Psoas muscle (tissue), 8 donors: ENCODE measurements around the gene EMC6. TPM values are rescaled to one million over a fixed set of nuclear protein-coding genes. Genes with fewer than 3 reads are reported as not detected.

Experiments used
- ATAC-seq, 4 donors: fragments of 200-7000 bp; cut with Tn5 transposase; one replicate each; pipeline ENCODE4 v1.9.1; 2020; ENCODE audit warnings: moderate library complexity in 3 of 4, mild to moderate bottlenecking in 2 of 4
- DNase-seq, 2 donors: peaks; one replicate each; pipeline ENCODE4 v3.0.0-alpha.2; 2020
- H3K27ac ChIP-seq: fragments of 200-600 bp; one replicate; pipeline ENCODE4 v1.8.0; 2022
- H3K27me3 ChIP-seq, 3 donors: fragments of 200-600 bp in 1 of 3; one replicate each; pipeline versions ENCODE4 v1.6.1 to v1.8.0; 2013 to 2022; ENCODE audit warnings: low read length in 2 of 3, mild to moderate bottlenecking in 2 of 3, moderate library complexity in 1 of 3; ENCODE audit not compliant: insufficient read depth in 3 of 3
- H3K36me3 ChIP-seq, 2 donors: fragments of 200-600 bp in 1 of 2; one replicate each; pipeline versions ENCODE4 v1.6.1 to v1.8.0; 2013 to 2022; ENCODE audit warnings: low read depth in 1 of 2, mild to moderate bottlenecking in 1 of 2, moderate library complexity in 1 of 2; ENCODE audit not compliant: insufficient read depth in 1 of 2
- H3K4me1 ChIP-seq: fragments of 200-600 bp; one replicate; pipeline ENCODE4 v1.8.0; 2022
- H3K4me3 ChIP-seq: fragments of 200-600 bp; one replicate; pipeline ENCODE4 v1.8.0; 2022; ENCODE audit warnings: mild to moderate bottlenecking
- H3K9me3 ChIP-seq: fragments of 200-600 bp; one replicate; pipeline ENCODE4 v1.8.0; 2022
- CTCF ChIP-seq: fragments of 200-600 bp; IDR thresholded peaks from one replicate; pipeline ENCODE4 v1.8.0; 2022; ENCODE audit warnings: antibody characterized with exemption
- WGBS, 3 donors: extraction: QIAGEN DNeasy Blood & Tissue Kit; methylation state at CpG; one replicate each; pipeline versions ENCODE4 v1.1.6 to v1.1.7; 2013; 5-methylcytosine and 5-hydroxymethylcytosine counted together
- intact Hi-C, 2 donors: fragments of 100-400 bp; cut with DNase I; formaldehyde crosslinking; loops; one replicate each; pipeline versions ENCODE4 v1.11.0 to v1.14.2; 2022
- polyA plus RNA-seq, 3 donors: library from polyadenylated mRNA; stranded (reverse); fragments of 200-250 nt; gene quantifications; one replicate each; pipeline ENCODE4 v1.2.3, GENCODE V29; 2013
- total RNA-seq, 4 donors: library from RNA; stranded (reverse); fragmentation: NEBNext Ultra II Directional in 2 of 4; extraction: Animal tissue kit (Norgen Biotek cat#: 25700) in 2 of 4; gene quantifications; one replicate each; pipeline versions ENCODE4 v1.2.1 to v1.2.4, GENCODE V29; 2021 to 2023
- donor health status: healthy with polysubstance abuse.
- donor health status: DM: no; HTN: no; CAD: no; lungs with moderate emphysema.
- donor health status: Bipolar disorder and iron deficiency.
- donor health status: healthy.
- donor health status: DM: yes; HTN: yes; CAD: no.
- donor health status: DM: no; HTN: no; CAD: no.
- donor health status: DM: no; HTN: no; CAD: no.
- donor health status: DM: yes; HTN: yes; CAD: no.

Gene EMC6
- total and polyA plus RNA-seq, 7 donors, result 91.6 to 270 (median 135) TPM

GRCh38 chr17:3708366-3708765, 39.8 kb downstream of the EMC6 start:
- H3K27ac ChIP-seq, result no peak overlapping the region

GRCh38 chr17:3710951-3711383, 42.4 kb downstream of the EMC6 start:
- peaks cover 2 to 44% of the 10 kb centered on the region in 2 donors for H3K36me3 ChIP-seq
- no peak overlapping the region for H3K4me3 ChIP-seq
- WGBS, 3 donors, result 70 to 81% (median 77%) methylated on average over 5 of the region's 5 CpGs
- no peak for TF ChIP-seq CTCF
- H3K27ac ChIP-seq, result no peak overlapping the region
- H3K9me3 ChIP-seq, result no peaks in the 10 kb centered on the region
- no peak for DNase-seq
- intact Hi-C loops, result no loop called here
- ATAC-seq, result peak in 3 of 4 donors; percentile 63 to 68 (median 65)
- no peaks in the 10 kb centered on the region for H3K4me1 ChIP-seq
- no peaks in the 10 kb centered on the region for H3K27me3 ChIP-seq

More at GRCh38 chr17:3708366-3708765, 39.8 kb downstream of the EMC6 start:
- no peak for DNase-seq
- Histone ChIP-seq H3K4me3 (no peak overlapping the region), H3K9me3 (no peaks in the 10 kb centered on the region), H3K4me1 (no peaks in the 10 kb centered on the region), H3K36me3 (peaks cover 0 to 19% of the 10 kb centered on the region in 2 donors), H3K27me3 (no peaks in the 10 kb centered on the region)
- no peak for TF ChIP-seq CTCF
- intact Hi-C loops, result no loop called here
- ATAC-seq, result no peak
- 73 to 79% (median 78%) methylated on average over 3 of the region's 3 CpGs for WGBS, 3 donors

- WGBS, 3 donors, result 80 to 87% (median 83%) methylated on average over 13 of the region's 13 CpGs
- Histone ChIP-seq H3K36me3 (peaks cover 6 to 64% of the 10 kb centered on the region in 2 donors), H3K9me3 (no peaks in the 10 kb centered on the region), H3K27me3 (no peaks in the 10 kb centered on the region), H3K4me1 (no peaks in the 10 kb centered on the region), H3K4me3 (no peak overlapping the region), H3K27ac (no peak overlapping the region)
- DNase-seq (no peak), ATAC-seq (no peak)
- TF ChIP-seq CTCF, result no peak
- intact Hi-C loops, result no loop called here
Measured at GRCh38 chr17:3712811-3713463, 44.3 kb downstream of the EMC6 start.

GRCh38 chr17:3715296-3715695, 46.7 kb downstream of the EMC6 start:
- peaks cover 7% of the 10 kb centered on the region for H3K4me1 ChIP-seq
- no peak for ATAC-seq
- no peak overlapping the region for H3K4me3 ChIP-seq
- intact Hi-C loops, result no loop called here
- peaks cover 7 to 85% of the 10 kb centered on the region in 2 donors for H3K36me3 ChIP-seq
- no peak for DNase-seq
- 85 to 92% (median 92%) methylated on average over 8 of the region's 8 CpGs for WGBS, 3 donors
- no peaks in the 10 kb centered on the region for H3K27me3 ChIP-seq
- no peak overlapping the region for H3K27ac ChIP-seq
- TF ChIP-seq CTCF, result no peak
- H3K9me3 ChIP-seq, result no peaks in the 10 kb centered on the region

- peaks cover 16% of the 10 kb centered on the region for H3K4me1 ChIP-seq
- peaks cover 7 to 78% of the 10 kb centered on the region in 2 donors for H3K36me3 ChIP-seq
- no peak for DNase-seq
- no peaks in the 10 kb centered on the region for H3K27me3 ChIP-seq
- no peaks in the 10 kb centered on the region for H3K9me3 ChIP-seq
- ATAC-seq, result no peak
- H3K4me3 ChIP-seq, result no peak overlapping the region
- WGBS, 3 donors, result 89 to 91% (median 90%) methylated on average over 4 of the region's 4 CpGs
- no peak for TF ChIP-seq CTCF
- no peak overlapping the region for H3K27ac ChIP-seq
- intact Hi-C loops, result no loop called here
Measured at GRCh38 chr17:3718201-3718600, 49.6 kb downstream of the EMC6 start.
